Measurements from ENCODE around the gene GPN1.
"Not testable (repeated sequence)": the region's sequence is repeated elsewhere in the genome, so short reads cannot be mapped to it uniquely, and the experiment has no call there.

GPN1 gene

DNA sequence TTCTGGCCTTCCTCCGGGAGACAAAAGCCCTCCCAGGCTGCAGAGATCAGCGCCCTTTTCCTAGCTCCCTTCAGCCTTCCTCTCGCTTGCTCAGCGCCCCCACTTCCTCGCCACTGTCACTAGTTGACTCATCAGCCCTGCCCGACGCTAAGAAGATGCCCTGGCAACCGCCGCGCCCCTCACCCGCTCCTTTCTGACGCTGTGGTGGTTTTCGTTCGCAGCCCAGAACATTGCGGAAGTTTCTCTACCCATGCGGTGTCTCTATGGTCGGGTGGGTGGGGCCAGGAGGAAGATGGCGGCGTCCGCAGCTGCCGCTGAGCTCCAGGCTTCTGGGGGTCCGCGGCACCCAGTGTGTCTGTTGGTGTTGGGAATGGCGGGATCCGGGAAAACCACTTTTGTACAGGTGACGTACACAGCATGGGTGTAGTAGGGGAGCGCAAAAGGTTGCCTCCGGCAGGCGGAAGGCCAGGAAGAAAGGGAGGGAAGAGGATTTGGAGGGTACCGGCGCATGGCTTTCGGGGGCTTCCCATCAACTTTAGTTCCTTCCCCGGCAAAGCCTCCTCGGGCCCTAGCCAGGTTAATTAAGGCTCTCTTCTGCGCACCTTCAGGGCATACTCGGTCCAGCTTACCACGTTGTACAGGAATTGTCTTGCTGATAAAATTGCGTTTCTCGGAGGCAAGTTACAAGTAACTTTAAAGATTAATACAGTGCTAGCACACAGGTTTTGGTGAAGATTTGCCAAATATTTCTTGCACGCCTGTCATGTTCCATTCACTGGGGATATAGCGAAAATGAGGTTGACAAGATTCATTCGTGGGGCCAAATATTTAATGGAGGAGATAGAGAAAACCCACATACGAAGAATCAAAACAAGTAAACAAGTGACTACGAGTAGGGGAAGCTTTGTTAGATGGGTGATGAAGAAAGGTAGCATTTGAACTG, at the start of gene GPN1, which contains the start of gene CCDC121:
GPN1 (plus strand) TSS at position 284 of the 943 bp plus-strand sequence; CDS start at position 293, 9 bp downstream.
CCDC121 (minus strand) TSS at position 246 of the 943 bp plus-strand sequence. CDS start 1,213 bp downstream, outside the sequence.
- peak; percentile 64 for DNase-seq (ENCODE audit: low read depth, low spot score)

DNA sequence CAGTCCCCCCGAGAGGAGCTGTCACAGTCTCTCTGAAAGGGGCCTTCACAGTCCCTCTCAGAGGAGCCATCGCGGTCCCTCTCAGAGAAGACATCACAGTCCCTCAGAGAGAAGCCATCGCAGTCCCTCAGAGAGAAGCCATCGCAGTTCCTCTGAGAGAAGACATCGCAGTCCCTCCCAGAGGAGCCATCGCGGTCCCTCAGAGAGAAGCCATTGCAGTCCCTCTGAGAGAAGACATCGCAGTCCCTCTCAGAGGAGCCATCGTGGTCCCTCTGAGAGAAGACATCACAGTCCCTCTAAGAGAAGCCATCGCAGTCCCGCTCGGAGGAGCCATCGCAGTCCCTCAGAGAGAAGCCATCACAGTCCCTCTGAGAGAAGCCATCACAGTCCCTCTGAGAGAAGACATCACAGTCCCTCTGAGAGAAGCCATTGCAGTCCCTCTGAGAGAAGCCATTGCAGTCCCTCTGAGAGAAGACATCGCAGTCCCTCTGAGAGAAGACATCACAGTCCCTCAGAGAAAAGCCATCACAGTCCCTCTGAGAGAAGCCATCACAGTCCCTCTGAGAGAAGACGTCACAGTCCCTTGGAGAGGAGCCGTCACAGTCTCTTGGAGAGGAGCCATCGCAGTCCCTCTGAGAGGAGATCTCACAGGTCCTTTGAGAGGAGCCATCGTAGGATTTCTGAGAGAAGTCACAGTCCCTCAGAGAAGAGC, 47.3 kb upstream of the GPN1 start:
- no peak for DNase-seq (ENCODE audit: low read depth, low spot score)

DNA sequence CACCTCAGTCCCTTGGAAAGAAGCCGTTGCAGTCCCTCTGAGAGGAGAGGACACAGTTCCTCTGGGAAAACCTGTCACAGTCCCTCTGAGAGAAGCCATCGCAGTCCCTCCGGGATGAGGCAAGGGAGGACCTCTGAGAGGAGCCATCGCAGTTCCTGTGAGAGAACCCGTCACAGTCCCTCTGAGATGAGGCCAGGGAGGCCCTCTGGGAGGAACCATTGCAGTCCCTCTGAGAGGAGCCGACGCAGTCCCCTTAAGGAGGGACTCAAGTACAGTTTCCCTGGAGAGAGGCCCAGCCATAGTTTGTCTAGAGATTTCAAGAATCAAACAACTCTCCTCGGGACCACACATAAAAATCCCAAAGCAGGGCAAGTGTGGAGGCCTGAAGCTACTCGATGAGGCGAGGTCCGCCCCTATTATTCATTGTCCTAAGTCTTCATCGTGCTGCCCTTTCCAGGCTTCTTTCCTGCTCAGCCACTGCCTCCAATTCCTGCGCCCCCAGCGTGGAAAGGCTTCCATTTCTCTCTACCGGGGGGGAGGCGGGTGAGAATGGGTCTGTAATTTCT, 46.6 kb upstream of the GPN1 start:
- DNase-seq (ENCODE audit: low read depth, low spot score) = no peak

DNA sequence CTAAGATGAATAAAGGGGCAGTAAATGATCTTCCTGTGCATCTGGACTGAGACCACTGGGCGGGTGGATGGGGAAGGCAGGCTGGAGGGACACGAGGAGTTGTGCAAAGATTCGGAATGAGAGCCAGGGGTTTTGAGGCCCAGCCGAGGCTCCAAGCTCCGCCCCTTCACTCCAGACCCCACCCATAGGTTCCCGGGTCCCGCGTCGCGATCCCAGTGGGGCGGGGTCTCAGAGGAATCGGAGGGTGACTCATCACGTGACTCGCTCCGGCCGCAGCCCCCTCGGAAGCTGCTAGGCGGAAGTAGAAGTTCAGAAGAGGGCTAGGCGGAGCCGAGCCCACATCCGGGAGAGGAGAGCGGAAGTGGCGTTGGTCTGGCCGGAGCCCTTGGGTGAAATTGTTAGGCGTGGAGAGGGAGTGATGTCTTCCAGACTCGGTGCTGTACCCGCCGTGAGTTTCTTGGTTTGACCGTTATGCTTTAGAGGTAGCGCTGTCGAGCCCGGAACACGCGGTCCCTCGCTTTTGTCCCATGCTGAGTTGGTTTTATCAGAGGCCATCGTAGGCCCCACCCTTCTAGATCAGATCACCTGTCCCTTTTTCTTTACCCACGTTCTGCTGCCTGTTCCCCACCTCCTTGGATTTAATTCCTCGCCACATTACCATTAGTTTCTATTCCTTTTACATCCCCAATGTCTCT, 46.0 kb upstream of the GPN1 start, which contains the start of gene ZNF512:
ZNF512 (plus strand) TSS at position 348 of the 695 bp plus-strand sequence; CDS start at position 419, 71 bp downstream.
- peak; percentile 91 for DNase-seq (ENCODE audit: low read depth, low spot score)

DNA sequence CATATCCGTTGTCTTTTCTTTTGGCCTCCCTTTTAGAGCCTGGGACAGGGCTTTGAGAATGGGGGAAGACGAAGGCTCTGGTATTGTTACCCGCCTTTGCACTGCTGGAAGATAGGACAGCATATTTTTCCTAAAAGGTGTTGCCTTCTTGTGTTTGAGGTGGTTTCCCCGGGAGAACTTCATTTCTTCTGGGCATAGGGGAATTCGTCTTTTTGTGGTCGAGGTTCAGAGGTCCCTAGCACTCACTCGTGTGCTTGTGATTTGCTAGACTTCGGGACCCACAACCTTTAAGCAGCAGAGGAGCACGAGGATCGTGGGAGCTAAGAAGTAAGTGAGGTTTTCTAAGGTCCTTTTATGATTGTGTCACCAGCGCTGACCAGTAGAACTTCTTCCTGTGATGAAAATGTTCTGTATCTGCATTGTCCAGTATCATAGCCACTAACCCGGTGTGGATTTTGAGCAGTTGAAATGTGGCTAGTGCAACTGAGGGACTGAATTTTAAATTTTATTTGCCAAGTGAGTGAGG, 45.4 kb upstream of the GPN1 start:
- DNase-seq (ENCODE audit: low read depth, low spot score) = no peak

DNA sequence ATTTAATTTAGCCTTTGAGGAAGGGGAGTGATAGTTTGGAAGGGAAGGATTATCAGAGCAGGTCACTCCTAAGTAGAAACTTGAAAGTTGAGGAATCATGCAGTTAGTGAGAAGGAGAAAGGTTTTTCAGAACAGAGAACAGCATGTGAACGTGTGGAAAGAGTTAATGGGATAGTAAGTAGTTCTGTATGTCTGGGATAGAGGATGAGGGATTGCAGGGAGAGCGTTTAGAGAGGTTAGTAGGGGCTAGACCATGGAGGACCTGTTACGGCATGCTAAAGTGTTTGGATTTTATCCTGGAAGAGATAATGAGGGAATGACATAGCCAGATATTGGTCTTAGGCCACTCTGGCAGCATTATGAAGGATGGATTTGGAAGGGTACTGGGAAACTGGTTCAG, 44.3 kb upstream of the GPN1 start:
- DNase-seq (ENCODE audit: low read depth, low spot score) = no peak

DNA sequence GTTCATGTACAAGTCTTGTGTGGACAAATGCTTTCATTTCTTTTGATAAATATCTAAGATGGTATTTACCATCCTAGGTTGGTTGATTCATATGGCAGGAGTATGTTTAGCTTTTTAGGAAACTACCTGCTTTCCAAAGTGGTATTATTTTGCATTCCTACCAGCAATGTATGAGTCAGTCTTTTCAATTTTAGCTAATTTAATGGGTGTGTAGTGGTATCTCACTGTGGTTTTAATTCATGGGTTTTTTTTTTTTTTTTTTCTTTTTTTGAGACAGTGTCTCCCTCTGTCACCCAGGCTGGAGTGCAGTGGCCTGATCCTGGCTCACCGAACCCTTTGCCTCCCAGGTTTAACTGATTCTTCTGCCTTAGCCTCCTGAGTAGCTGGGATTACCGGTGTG, 41.8 kb upstream of the GPN1 start:
- DNase-seq (ENCODE audit: low read depth, low spot score) = no peak

DNA sequence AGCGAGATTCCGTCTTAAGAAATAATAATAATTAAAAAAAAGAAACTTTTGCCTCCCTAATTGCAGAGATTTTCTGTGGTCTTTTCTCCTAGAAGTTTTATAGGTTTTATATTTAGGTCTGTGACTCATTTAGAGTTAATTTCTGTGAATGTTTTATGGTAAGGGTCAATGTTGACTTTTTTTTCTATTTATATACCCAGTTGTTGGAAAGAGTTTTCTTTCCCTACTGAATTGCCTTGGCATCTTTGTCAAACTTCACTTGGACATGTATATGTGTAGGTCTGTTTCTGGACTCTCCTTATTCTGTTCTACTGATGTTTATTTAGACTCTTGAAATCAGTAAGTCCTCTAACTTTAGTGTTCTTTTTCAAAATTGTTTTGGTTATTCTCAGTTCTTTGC, 40.5 kb upstream of the GPN1 start:
- DNase-seq (ENCODE audit: low read depth, low spot score) = no peak

DNA sequence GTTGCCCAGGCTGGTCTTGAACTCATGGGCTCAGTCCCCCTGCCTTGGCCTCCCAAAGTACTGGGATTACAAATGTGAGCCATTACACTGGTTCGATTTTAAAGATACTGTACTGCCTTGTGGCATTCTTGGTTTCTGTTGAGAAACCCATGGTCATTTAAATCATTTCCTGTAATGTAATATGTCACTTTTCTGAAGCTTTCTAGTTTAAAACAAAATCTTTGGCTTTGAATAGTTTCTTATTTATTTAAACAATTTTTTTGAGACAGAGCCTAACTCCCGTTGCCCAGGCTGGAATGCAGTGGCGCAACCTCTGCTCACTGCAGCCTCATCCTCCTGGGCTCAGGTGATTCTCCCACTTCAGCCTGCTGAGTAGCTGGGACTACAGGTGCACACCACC, 37.1 kb upstream of the GPN1 start:
- no peak for DNase-seq (ENCODE audit: low read depth, low spot score)

DNA sequence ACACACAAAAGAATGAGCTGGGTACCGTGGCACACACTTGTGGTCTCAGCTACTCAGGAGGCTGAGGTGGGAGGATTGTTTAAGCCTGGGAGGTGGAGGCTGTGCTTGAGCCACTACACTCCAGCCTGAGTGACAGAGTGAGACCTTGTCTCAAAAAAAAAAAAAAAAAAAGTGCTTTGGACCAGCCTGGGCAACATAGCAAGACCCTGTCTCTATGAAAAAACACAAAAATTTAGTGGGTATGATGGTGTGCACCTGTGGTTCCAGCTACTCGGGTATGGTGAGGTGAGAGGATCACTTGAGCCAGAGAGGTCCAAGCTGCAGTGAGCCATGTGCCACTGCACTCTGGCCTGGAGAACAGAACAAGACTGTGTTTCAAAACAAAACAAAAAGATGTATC, 35.6 kb upstream of the GPN1 start:
- no peak for DNase-seq (ENCODE audit: low read depth, low spot score)

DNA sequence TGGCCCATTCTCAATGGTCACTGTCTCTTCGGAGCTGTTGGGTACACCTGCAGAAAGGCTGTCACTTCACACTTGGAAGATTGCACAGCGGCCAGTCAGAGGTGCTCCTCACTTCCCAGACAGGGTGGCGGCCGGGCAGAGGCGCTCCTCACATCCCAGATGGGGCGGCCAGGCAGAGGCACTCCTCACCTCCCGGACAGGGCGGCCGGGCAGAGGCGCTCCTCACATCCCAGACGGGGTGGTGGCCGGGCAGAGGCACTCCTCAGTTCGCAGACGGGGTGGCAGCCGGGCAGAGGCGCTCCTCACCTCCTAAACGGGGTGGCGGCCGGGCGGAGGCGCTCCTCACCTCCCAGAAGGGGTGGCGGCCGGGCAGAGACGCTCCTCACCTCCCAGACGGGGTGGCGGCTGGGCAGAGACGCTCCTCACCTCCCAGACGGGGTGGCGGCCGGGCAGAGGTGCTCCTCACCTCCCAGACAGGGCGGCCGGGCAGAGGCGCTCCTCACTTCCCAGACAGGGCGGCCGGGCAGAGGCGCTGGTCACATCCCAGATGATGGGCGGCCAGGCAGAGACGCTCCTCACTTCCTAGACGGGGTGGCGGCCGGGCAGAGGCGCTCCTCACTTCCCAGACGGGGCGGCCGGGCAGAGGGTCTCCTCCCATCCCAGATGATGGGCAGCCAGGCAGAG, 34.7 kb upstream of the GPN1 start:
- not testable (repeated sequence) for DNase-seq (ENCODE audit: low read depth, low spot score)

DNA sequence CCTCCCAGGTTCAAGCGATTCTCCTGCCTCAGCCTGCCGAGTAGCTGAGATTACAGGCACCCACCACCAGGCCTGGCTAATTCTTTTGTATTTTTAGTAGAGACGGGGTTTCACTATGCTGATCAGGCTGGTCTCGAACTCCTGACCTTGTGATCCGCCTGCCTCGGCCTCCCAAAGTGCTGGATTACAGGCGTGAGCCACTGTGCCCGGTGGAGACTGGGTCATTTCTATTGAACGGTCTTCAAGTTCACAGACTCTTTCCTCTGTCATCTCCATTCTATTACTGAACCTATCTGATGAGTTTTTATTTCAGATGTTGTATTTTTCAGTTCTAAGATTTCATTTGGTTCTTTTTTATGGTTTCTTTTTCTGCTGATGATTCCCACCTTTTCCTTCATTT, 33.4 kb upstream of the GPN1 start:
- not testable (repeated sequence) for DNase-seq (ENCODE audit: low read depth, low spot score)

DNA sequence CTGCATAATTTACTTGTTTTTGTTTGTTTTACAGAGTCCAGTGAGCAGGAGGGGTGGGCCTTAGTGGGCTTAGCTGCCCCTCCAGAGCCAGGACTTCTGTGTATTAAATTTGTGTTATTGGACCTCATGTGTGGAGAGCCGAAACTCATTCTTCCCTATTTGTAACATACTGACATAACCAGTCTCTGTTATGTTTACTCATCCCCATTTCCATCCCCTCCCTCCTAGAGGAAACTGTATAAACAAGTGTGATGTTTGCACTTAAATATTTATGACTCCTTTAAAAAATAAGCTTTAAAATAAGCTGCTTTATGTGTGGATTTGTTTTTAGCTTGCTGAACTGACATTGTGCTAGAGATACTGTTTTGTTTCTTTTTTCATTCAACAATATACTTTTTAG, 32.2 kb upstream of the GPN1 start:
- no peak for DNase-seq (ENCODE audit: low read depth, low spot score)

DNA sequence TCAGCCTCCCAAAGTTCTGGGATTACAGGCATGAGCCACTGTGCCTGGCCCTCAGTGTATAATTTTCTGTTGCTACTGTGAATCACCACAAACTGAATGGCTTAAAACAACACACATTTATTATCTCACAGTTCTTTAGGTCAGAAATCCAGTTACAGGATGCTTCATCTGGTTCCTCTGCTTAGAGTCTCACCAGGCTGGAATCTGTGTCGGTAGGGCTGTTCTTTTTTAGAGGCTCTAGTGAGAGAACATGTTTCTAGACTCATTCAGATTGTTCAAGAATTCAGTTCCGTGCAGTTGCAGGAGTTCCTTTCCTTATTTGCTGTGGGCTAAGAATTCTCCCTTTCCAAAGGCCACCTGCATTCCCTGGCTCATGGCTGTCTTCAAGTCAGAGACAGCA, 22.2 kb upstream of the GPN1 start:
- no peak for DNase-seq (ENCODE audit: low read depth, low spot score)

DNA sequence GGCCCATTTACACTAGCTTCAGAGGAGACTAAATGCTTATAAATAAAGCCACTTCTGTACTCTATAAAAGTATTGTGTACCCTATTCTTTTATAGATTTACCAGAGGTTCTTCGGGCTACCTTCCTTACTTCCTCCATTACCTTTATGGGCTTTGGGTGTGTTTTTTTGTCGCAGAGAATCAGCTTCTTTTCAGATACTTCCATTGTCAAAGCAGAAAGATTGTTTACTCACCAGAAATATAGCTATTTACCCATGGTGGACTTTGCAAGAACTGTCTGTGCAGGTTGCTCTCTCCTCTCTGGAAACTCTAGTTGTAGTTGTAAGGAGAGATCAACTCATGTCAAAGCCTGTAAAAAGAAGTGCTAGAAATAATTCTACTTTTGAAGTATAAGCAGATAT, 14.9 kb upstream of the GPN1 start:
- no peak for DNase-seq (ENCODE audit: low read depth, low spot score)

DNA sequence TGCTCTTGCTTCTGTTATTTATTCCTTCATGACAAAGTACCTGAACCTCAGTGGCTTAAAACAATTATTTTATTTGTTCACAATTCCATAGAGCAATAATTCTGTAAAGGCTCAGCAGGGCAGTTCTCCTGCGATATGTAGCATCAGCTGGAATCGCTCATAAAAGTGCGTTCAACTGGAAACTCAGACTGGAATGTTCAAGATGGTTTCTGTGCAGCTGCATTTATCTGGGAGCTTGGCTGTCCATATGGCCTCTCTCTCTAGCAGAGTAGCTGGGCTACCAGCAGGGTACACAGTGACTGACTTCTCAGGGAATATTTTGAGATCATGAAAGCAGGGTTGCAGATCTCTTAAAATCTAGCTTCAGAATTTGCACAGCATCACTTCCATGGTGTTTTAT, 13.5 kb upstream of the GPN1 start:
- no peak for DNase-seq (ENCODE audit: low read depth, low spot score)

DNA sequence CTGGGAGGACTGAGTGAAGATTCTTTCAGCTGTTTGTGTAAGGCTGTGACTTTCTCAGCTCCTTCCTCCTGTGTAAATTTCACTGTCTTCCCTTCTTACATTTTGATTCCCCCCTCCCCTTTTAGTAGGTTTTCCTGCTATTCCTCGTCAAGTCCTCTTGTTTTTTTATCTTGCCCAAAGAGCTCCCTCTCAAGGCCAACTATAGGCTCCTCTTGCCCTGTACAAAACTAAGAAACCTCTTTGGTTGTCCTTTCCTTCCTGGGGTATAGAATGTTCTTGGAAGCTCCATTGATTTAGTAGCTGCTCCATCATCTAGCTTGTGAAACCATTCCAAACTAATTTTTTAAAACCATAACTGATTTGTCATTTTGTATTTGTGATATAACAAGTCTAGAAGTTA, 7.3 kb upstream of the GPN1 start:
- DNase-seq (ENCODE audit: low read depth, low spot score) = no peak

DNA sequence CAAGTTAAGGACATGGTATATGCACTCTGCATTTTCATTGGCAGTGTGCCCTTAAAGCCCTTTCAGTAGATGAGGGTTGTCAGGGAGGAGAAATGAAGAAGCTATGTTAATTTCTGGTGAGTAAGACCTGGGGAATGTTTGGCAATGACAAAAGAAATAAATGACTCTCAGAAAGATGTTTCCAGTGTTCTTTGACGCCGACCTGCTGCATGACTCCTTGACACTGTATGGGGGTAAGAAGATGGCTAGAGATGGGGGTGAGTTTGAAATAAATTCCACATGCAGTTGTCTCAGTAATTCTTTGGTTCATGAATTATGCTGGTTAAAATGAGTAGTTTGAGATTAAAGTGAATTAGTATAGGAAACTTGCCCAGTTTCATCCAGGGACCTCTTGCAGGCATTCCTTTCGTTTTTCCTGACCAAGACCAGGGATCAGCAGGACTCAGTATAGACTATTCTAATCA, 5.9 kb upstream of the GPN1 start:
- DNase-seq (ENCODE audit: low read depth, low spot score) = peak; percentile 35

DNA sequence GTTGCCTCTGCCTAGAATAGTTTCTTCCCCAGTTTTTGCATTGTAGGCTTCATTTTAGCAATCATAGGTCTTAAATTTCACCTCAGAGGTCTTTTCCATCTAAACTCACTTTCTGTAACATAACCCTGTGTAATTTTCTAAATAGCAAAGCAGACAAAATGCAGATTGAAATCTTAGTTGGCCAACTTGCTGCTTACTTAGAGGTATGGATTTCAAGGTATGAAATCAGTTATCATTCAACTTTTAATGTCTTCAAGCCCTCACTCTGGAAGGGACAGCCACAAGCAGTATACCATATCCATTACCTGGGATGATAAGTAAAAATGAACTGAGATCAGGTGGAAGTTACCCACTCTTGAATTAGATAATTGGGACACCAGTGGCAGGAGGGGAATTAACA, 3.9 kb upstream of the GPN1 start:
- DNase-seq (ENCODE audit: low read depth, low spot score) = no peak

DNA sequence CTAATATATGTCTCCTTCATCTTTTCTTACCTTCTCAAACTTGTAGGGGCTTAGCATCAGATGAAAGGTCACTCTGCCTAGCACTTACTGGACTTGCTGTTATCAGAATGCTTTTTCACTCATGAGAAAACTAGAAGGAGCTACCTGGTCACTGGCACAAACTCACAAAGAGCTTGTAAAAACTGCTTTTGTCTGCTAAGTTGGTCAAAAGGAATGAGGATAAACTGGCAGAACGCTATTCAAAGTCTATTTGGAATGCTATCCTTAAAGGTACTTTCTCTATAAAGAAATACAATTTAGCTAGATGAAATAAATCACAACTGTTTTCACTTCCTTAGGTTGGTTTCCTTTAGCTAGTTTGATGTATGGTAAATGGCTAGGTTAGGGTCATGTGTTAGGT, 2.5 kb upstream of the GPN1 start:
- DNase-seq (ENCODE audit: low read depth, low spot score) = not testable (repeated sequence)

DNA sequence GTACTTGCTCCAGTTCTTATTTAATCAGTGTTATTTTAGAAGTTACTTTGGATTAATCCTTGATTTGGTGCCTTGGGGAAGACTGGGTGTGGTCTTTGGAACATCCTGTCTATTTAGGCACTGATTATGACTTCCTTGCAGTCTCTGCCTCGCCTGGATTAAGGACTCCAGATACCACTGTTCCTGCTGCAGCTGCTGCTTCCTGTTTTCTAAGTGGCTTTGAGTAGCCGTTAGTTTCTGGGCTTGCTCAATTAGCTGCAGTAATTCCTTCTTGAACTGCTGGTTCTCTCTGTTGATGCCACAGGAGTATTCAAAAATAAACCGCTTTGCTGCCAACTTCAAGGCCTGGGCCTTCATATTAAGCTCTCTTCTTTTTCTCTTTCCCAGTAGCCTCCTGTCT, 1.9 kb upstream of the GPN1 start:
- DNase-seq (ENCODE audit: low read depth, low spot score) = not testable (repeated sequence)
